Measurements from ENCODE around the gene RNLS.

Gene RNLS

DNA sequence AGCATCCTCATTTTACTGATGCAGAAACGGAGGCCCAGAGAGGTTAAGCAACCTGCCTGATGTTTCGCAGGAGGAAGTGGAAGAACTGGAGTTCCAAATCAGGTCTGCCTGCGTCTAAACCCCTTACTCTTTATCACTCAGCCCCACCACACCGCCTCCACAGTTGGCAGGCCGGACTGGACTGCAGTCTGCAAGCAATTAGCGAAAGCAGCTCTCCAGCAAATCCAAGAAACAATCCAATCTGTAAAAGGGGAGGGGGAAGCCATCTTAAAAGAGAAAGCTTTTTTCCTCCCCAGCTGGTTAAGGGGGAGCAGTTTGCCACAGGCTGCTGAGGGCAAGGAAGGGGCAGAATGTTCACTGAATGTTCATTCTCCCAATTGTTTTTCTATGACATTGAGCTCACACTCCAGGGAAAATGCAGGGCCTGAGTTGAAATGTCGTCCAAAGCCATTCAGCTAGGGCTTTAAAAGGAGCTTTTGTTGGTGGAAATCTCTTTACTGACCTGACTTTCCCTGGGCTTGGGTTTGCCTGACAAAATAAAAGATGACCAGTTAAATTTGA is 350.1 kb downstream of the RNLS start:
- DNase-seq (ENCODE audit: low read depth, low spot score), result no peak

DNA sequence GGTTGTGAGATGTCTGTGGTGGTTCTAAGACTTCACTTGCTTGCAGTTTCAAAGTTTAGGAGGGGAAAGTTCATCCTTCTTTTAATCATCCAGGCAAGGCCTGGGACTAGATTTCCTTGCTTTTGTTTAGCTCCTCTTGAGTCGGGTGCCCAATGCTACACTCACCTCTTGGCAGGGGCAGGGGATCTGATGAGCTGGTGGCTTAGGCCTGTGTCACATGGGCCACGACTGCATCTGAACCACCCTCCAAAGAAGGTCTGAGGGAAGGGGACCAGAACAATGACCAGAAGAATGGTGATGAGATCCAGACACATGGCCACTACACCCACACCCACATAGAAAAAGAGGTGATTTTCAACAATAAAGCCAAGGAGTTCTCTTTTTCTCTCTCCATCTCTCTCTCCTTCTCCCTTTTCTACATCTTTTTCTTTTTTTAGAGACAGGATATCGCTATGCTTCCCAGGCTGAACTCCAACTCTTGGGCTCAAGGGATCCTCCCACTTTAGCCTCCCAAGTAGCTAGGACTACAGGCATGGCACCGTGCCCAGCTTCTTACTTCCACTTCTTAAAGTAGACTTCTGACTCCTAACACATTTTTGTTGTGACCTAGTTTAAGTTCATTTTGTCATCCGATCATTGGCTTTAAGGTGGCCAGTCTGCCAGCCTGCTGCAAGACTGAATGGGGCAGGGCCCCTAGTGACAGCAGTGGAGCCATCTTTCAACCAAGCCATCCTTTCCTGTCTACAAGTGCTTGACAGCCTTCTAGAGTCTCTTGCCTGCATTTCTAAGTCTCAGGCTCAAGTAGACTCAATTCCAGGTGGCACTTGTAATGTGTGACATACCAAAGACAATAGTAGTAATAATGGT is 350.9 kb downstream of the RNLS start:
- no peak for DNase-seq (ENCODE audit: low read depth, low spot score)

DNA sequence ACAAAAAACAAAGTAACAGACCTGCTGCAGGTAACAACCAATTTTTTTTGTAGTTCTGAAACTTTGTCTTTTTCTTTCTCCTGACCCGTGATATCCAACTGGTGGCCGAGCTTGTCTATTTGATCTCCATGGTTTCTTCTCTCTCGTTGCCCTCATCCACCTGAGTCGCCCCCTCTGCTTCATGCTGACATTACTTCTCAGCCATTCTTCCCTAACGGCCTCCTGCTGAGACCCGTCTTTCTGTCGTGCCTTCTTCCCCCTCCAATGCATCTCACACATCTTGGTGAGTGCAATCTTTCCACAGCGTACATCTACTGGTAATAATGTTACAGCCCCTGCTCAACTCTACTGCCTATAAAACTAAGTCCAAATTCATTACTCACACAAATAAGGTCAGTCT is 352.9 kb downstream of the RNLS start:
- no peak for DNase-seq (ENCODE audit: low read depth, low spot score)

DNA sequence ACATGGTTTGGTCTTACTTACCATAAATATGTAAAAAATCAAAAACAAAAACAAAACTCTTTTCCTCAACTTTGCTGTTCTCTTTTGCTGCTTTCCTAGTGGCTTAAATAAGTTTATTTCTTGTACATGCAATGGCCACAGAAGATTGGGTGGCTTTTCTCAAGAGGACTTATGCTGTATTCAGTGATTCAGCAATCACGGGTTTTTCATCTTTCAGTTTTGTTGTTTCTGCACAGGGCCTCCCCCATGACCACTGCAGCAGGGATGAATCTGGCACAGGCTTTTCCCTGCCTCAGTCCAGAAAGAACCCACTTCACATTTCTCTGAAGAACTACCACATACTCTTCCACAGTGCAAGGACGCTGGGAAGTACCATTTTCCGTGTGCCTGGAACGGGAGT is 355.0 kb downstream of the RNLS start:
- no peak for DNase-seq (ENCODE audit: low read depth, low spot score)

DNA sequence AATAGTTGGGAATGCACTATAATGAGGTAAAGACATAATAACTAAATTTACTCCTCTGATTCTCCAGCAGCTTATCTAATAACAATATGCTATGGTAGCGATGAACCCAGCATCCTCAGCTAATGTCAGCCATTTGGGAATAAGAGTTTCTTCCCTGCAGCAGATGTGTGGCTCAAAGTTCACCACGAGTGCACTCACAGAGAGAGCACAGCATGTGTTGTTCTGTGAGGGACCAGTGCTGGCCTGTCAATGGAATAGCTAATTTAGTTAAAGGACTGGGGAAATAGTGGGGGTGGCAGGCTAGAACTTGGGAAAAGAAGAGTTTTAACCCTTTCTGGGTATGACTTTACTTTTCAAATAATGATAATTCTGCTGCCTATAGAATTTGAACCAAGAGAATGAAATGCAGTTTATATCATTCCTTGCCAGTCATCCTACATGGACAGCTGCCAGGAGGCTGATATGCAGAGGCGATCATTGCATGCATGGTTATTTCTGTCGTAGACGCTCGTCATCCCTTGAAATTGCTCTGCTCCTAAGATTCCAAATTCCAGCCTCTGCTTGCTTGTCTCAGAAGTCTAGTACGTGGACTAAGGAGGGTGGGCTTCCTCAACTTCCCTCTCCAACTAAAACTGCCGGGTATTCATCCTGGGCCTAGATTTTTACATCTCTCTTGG is 355.6 kb downstream of the RNLS start:
- DNase-seq (ENCODE audit: low read depth, low spot score), result no peak

DNA sequence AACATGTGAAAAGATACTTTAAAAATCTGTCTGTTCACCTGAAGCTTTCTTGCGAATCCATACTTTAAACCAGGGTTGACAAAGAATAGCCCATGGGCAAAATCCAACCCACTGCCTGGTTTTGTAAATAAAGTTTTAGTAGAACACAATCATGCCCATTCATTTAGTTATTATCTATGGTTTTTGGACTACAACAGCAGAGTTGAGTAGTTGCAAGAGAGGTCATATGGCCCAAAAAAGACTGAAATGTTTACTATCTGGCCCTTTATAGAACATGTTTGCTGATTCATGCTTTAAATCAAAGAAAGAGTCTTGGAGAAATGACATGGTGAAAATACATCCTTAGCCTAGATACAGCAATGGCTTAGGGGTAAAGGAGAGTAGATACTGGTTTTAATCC is 356.2 kb downstream of the RNLS start:
- no peak for DNase-seq (ENCODE audit: low read depth, low spot score)

DNA sequence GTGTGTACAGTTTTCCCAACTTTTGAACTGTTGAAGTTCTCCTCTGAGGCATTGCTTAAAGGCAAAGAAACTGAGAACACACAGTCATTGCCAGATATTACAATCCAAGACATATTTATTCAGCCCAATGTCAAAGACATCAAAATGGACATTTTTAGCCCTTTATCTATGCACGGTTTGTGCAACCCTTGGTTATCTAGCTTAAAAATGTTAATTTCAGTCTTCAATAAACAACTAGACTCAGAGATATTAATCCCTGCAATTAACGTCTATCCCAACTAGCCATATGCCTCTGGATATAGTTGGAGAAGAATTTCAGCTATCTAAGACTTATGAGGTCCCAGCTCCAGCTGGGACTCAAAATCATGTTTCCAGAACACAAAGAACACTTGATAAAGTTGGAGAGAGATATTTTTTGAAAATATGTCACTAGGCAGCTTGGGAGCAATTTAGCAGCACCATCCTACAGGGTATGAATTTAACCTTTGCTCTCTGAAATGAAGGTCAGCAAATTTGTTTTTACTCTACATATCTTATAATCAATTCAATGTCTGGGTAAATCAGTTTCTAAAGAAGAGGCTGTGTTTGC is 357.0 kb downstream of the RNLS start:
- DNase-seq (ENCODE audit: low read depth, low spot score), result no peak
